Measurements from ENCODE around the gene TEX9. TPM values are rescaled to one million over a fixed set of nuclear protein-coding genes. Genes with fewer than 3 reads are reported as not detected.
"Not testable (repeated sequence)": the region's sequence is repeated elsewhere in the genome, so short reads cannot be mapped to it uniquely, and the experiment has no call there.

Gene TEX9
- total RNA-seq, 1 donor from 2014 or later = 2.6 TPM

DNA sequence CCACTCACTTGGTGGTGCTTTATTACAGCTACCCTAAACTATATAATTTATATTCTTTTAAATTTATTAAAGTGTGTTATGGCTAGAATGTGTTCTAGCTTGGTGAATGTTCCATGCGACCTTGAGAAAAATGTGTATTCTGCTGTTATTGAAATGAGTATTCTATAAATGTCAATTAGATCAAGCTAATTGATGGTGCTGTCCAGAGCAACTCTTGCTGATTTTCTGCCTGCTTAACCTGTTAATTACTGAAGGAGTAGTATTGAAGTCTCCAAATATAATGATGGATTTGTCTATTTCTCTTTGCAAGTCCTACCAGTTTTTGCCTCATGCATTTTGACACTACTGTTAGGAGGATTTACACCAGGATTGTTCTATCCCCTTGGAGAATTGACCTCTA, 3.2 kb upstream of the TEX9 start:
- no peak for DNase-seq (ENCODE audit: extremely low read depth, low read depth, low spot score)

DNA sequence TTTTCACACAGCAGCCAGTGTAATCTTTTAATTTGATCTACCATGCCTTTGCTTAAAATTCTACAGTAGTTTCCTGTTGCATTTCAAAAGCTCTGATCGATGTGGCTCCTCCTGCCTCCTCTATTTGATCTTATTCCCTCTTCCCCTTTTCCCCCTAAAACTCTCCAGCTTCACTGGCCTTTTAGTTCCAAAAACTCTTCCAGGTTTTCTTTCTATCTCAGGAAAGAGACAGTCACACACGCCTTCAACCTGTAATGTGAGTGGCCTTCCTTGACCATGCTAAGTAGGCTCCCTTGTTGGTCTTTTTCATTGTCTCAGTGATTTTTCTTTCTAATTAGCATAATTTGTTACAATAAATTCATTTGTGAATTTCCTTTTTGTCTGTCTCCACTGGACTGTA, 985 bp downstream of the TEX9 start:
- no peak for DNase-seq (ENCODE audit: extremely low read depth, low read depth, low spot score)

DNA sequence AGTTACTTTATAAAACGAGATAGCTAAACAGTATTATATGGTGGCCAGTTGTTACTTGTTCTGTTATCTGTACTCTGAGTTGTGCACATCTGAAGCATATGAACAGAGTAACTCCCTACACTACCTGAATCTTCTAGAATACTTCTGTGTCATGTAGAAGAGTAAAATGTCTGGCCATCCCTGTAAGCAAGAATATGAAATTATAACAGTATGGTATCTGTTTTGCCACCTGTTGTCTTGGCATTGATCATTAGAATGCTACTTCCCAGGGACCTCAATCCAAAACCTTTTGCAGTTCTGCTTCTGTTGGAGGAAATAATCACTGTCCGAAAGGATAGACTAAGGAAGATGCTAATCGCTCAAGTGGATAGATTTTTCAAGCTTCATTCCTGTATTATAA, 1.9 kb downstream of the TEX9 start:
- DNase-seq (ENCODE audit: extremely low read depth, low read depth, low spot score) = no peak

DNA sequence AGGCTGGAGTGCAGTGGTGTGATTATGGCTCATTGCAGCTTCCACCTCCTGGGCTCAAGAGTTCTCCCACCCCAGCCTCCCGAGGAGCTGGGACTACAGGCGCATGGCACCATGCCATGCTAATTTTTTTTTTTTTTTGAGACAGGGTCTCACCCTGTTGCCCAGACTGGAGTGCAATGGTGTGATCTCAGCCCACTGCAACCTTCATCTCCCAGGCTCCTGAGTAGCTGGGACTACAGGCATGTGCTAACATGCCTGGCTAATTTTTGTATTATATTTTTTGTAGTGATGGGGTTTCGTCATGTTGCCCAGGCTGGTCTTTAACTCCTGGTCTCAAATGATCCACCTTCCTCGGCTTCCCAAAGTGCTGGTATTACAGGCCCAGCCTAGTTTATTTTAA, 4.0 kb downstream of the TEX9 start:
- DNase-seq (ENCODE audit: extremely low read depth, low read depth, low spot score) = no peak

DNA sequence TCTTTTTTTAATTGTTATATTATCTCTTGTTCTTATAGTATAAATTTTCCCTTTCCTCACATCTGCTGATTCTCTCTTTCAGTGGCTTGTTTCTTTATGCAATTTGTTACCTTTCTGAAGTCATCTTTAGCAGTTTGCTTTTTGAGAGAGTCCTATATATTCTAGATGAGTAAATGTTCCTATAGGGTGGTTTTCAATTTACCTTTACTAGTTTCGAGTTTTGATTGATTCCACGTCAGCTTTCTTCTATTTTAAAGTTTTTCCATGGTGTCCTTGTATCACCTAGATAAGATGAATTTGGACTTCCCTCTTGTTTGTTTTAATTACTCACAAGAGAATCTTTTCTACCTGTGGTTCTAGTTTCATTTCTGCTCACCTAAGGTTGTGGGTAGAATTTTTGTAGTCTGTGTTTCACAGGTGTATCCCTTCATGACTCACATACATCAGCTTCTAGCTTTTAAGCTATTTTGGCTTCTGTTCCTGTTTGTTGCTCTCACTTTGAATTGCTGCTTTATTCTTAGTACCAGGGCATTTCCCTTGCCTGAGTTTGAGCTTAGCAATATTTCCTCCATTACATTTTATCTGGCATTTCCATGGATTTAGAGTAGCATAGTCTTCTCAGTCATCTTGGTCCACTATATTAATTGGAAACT, 6.4 kb downstream of the TEX9 start:
- no peak for DNase-seq (ENCODE audit: extremely low read depth, low read depth, low spot score)

DNA sequence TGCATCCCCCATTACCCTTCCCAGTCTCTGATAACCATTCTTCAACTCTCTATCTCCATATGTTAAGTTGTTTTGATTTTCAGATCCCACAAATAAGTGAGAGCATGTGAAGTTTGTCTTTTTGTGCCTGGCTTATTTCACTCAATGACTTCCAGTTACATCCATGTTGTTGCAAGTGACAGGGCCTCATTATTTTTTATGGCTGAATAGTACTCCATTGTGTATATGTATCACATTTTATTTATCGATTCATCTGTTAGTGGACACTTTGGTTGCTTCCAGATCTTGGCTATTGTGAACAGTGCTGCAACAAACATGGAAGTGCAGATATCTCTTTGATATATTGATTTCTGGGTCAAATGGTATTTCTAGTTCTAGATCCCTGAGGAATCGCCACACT, 9.5 kb downstream of the TEX9 start:
- not testable (repeated sequence) for DNase-seq (ENCODE audit: extremely low read depth, low read depth, low spot score)

DNA sequence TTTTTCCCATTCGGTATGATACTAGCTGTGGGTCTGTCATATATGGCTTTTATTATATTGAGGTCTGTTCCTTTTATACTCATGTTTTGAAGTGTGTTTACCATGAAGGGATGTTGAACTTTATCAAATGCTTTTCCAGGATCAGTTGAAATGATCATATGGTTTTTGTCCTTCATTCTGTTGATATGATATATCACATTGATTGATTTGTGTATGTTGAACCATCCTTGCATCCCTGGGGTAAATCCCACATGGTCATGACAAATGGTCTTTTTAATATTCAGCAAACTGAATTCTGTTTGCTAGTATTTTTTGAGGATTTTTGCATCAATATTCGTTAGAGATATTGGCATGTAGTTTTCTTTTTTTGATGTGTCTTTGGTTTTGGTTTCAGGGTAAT, 12.6 kb downstream of the TEX9 start:
- not testable (repeated sequence) for DNase-seq (ENCODE audit: extremely low read depth, low read depth, low spot score)

DNA sequence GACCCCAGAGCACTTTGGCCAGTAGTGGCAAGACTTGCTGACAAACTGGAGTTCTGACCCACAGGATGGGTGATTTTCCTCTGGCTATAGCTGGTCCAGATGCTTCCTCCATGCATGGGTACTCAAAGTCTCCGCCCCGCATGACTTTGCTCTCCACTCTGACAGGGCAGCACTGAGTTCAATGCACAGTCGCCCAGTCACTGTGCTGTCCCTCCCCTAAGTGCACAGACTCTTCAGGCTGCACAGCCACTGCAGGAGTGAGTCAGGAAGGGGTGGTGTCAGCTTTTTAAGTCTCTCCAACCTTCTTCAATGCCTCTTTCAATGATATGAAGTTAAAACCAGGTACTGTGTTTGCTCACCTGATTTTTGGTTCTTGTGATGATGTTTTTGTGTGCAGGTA, 17.8 kb downstream of the TEX9 start:
- no peak for DNase-seq (ENCODE audit: extremely low read depth, low read depth, low spot score)

DNA sequence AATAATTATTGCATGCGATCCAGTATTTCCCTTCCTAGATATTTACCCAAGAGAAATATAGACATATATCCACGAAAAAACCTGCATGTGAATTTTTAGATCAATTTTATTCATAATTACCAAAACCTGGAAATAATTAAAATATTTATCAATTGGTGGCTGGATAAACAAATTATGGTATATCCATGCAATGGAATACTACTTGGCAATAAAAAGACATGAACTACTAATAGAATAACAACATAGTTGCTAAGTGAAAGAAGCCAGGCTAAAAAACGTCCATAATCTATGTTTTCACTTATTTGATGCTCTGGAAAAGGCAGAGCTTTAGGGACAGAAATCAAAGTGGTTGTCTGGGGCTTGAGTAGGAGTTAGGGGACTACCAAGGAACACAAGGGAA, 20.7 kb downstream of the TEX9 start:
- no peak for DNase-seq (ENCODE audit: extremely low read depth, low read depth, low spot score)

DNA sequence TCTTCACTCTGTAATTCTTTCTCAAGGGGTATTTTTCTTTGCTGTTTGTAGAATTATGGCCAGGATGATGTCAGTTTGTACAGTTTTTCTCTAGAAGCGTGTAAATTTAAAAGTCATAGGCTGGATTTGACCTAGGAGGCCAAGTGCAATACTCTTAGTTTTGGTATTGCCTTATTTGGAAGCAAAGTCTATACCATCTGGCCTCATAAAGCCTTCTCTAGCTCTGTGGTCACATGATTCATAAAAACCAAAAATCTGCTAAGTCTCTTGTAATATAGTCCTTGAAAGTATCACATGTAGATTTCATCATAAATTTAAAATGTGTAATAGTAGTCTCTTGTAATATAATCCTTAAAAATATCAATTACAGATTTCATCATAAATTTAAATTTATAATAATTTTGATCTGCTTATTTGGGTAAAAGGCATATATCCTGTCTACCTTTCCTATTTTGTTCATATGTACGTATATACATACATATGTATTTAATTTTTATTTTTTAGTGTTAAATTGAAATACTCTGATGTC, 25.6 kb downstream of the TEX9 start:
- DNase-seq (ENCODE audit: extremely low read depth, low read depth, low spot score) = no peak

DNA sequence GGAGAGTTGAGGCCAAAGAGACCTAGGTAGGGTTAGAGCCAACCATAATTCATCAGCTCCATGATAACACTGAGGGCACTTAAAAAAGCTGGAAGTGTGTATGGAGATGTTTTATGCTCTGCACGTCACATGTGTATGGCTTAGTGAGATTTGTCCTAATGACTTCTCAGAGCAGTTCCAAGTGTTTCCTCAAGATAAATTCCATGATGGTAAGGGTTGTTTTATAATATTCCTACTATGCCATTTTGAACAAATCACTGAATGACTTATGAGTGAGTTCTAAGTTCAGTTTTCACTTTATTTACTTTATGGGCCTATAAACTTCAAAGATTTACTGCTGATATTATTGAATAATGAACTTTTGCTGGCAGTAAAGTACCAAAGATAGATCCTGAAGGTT, 28.1 kb downstream of the TEX9 start:
- no peak for DNase-seq (ENCODE audit: extremely low read depth, low read depth, low spot score)

DNA sequence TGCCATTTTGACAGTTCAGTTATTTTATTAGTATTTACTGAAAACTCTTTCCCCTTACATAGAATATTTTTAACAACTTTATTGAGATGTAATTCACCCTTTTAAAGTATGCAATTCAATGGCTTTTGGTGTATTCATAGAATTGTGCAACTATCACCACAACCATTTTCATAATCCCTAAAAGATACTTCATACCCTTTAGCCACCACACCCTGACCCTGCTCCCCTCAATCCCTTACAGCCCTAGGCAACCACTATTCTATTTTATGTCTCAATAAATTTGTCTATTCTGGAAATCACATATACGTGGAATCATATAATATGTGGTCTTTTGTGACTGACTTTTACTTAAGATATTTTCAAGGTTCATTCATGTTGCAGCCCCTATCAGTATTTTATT, 29.7 kb downstream of the TEX9 start:
- no peak for DNase-seq (ENCODE audit: extremely low read depth, low read depth, low spot score)

DNA sequence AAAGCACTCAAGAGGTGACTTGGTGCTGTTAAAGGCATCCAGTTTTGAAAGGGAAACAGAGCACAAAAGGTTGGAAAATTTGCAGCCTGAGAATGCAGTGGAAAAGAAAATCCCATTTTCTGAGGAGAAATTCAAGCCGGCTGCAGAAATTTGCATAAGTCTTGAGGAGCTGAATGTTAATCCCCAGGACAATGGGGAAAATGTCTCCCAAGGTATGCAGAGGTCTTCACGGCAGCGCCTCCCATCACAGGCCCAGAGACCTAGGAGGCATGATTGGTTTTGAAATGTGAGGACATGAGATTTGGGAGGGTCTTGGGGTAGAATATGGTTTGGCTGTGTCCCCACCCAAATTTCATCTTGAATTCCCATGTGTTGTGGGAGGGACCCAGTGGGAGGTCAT, 32.1 kb downstream of the TEX9 start:
- not testable (repeated sequence) for DNase-seq (ENCODE audit: extremely low read depth, low read depth, low spot score)

DNA sequence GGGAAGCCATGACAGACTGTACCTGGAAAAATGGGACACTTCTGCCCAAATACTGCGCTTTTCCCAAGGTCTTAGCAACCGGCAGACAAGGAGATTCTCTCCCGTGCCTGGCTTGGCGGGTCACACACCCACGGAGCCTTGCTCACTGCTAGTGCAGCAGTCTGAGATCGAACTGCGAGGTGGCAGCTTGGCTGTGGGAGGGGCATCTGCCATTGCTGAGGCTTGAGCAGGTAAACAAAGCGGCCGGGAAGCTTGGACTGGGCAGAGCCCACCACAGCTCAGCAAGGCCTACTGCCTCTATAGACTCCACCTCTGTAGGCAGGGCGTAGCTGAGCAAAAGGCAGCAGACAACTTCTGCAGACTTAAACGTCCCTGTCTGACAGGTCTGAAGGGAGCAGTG, 34.0 kb downstream of the TEX9 start:
- not testable (repeated sequence) for DNase-seq (ENCODE audit: extremely low read depth, low read depth, low spot score)

DNA sequence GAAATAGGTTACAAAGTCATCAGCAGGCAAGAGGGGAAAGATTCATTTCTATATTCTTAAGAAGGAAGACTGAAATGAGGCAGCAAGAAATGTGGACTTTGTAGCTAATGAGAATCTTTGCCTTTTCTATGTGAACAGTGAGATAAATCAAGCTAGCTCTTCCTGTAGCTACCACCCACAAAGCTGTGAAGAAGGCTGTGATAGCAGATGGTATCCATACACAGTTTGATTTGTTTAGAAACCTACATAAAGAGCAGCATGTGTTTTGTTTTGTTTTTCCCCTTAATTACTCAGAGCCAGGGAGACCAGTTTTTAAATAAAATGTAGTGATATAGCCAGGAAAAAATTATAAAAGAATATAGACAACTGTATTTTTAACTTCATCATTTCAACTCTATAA, 45.5 kb downstream of the TEX9 start:
- no peak for DNase-seq (ENCODE audit: extremely low read depth, low read depth, low spot score)

DNA sequence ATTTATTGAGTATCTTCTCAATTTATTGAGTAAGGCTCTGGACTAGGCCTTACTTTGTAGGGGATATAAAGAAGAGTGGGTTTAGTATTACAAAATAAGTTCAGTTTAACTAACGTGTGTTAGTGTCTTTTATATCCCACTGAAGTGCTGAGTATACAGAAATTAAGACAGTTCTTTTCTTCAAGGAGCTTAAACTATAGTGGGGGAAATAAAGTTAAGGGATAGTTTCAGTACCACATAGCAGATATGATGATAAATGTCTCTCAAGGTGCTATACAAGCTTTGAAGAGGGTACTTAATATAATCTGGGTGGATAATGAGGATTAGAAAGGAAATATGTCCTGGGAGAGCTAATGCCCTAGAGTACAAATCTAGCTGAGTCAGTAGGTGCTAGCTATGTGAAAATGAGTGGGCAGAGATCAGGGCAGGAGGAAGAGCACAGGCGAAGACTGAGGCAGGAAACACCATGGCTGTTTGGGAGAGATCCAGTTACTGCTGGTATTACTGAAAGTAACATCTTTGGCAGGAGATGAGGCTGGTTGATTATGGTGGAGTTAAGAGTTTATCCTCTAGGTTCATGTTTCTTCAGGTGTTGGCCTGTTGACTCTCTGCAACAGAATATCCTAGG, 46.0 kb downstream of the TEX9 start:
- DNase-seq (ENCODE audit: extremely low read depth, low read depth, low spot score) = no peak

DNA sequence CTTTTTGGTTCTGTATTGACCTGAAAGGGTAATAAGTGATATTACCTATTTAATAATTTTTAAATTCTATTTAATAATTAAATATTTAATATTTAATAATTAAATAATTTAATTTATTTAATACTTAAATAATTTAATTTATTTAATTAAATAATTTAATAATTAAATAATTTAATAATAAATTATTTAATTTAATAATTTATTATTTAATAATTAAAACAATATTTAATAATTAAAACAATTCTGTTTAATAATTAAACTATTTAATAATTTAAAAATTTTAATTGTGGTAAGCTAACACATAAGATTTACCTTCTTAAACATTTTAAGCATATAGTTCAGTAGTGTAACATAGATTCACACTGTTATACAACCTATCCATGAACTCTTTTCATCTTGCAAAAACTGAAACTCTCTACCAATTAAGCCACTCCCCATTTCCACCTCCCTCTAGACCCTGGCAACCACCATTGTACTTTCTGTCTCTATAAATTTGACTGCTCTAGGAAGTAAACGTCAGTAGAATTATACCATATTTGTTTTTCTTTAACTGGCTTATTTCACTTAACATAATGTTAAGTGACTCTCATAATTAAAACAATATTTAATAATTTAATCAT, 48.0 kb downstream of the TEX9 start:
- not testable (repeated sequence) for DNase-seq (ENCODE audit: extremely low read depth, low read depth, low spot score)

DNA sequence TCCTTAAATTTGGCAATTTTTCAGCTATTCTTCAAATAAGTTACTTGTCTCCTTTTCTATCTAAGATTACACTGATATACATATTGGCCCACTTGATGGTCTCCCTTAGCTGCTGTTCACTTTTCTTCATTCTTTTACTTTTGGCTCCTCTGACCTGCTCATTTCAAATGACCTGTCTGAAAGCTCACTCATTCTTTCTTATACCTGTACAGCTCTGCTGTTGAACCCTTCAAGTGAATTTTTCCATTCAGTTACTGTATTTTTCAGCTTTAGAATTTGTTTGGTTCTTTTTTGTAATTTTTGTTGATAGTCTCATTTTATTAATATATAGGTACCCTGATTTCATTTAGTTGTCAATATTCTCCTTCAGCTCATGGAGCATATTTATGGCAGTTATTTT, 60.0 kb downstream of the TEX9 start:
- DNase-seq (ENCODE audit: extremely low read depth, low read depth, low spot score) = no peak

DNA sequence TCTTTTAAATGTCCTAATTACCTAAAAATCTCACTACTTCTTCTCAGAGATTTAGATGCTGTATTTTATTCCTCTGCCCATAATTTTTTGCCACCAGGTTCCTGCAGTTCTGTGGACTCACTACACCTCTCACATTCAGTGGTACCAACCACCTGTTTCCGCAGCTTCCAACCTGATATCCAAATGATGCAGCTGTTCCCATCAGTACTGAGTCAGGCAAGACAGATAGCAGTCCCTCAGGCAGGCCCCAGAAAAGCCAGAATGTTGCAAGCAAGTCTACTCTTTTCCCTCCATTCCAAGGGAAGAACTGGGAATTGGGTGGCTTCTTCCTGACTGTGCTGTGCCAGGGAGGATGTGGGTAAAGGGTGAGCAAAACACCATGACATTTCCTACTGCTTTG, 60.8 kb downstream of the TEX9 start:
- no peak for DNase-seq (ENCODE audit: extremely low read depth, low read depth, low spot score)

DNA sequence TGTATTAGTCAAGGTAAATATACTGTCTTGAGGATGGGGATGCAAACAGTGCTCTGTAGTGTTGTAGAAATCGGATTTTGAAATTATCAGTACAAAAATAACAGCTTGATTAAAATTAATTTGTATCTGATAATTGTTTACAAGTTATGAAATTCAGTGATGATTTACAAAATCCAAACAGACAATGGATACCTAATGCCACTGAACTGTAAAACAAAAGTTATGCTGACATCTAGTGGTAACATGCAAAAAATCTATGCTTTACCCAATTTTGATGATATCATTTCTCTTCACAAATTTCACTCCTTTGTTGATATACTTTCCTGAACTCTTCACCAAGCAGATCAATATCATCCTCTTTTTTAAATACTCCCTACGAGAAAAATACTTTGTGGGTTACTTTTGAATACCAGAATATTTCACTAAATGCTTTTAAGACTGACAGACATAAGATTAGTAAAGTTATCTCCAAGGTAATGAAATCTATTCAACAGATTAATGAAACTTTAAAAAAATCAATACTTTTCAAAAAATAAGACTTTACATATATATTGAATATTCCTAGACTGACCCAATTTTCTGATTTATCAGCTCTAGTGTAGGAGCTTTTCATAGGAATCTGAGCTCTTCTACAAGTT, 63.7 kb downstream of the TEX9 start:
- DNase-seq (ENCODE audit: extremely low read depth, low read depth, low spot score) = peak; percentile 5

DNA sequence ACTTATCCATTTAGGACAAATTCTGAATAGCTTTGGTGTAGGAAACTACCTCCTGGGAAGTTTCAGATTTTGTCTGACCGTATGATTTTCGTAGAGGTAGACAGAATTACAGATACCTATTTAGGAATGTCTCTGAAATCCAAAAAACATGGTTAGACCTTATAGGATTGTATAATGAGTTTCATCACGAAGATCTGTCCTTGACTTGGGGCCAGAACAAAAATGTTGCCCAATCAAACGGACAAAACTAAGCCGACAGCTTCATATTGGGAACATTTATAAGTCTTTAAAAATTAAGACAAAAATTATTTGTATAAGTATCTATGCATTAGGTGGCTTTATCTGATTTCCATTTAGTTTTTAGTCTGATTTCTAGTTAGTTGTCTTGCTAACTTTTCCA, 67.1 kb downstream of the TEX9 start:
- no peak for DNase-seq (ENCODE audit: extremely low read depth, low read depth, low spot score)
